ENCODE results near the gene CEP112.

Gene CEP112

DNA sequence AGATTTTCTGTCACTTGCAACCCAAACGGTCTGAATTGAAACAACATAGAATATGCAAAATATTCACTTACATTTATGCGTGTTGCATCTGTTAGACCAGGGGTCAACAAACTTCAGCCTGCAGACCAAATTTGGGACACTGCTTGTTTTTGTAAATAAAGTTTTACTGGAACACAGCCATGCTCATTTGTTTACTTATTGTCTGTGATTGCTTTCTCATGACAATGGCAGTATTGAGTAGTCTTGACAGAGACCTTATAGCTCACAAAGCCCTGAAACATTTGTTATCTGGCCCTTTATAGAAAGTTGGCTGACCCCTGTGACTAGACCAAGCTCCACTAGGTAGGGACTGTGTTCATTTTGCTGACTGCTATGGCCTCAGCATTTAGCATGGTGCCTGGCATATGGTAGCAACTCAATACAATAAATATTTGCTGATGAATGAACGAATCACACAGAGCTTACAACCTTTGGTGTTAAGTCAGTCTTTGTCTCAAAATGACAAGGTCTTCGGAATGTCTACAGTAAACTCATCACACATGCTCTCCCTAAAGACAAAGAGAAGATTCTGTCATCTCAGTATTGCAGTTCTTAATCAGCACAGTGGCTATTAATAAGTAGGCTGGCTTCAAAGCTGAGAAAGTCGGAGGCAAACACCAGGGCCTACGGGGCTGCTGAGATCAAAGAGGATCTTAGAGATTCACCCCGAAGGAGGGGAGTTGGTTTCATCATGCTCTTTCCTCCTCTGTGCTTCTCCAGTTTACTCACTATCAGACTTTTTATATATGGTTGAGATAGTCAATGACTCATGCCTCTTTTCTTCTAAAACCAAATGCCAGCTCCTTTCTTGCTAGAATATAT is 535.3 kb downstream of the CEP112 start:
- no peak for TF ChIP-seq FOXM1 (IDR thresholded peaks at IDR 0.05; ENCODE audit: borderline replicate concordance)
- TF ChIP-seq SUZ12 (IDR thresholded peaks at IDR 0.05), result no peak
- TF ChIP-seq FOXA1 (IDR thresholded peaks at IDR 0.05), result no peak
- no peak for TF ChIP-seq ELF4 (IDR thresholded peaks at IDR 0.05)
- TF ChIP-seq CTBP1 (IDR thresholded peaks at IDR 0.05; ENCODE audit: borderline replicate concordance), result no peak
- no peak for TF ChIP-seq NFRKB (IDR thresholded peaks at IDR 0.05)
- no peak for TF ChIP-seq ARNT (IDR thresholded peaks at IDR 0.05)
- TF ChIP-seq ZNF384 (IDR thresholded peaks at IDR 0.05), result no peak
- TF ChIP-seq TARDBP (IDR thresholded peaks at IDR 0.05), result no peak
- TF ChIP-seq HDGF (IDR thresholded peaks at IDR 0.05; ENCODE audit: borderline replicate concordance), result no peak
- TF ChIP-seq, protein P1, sequence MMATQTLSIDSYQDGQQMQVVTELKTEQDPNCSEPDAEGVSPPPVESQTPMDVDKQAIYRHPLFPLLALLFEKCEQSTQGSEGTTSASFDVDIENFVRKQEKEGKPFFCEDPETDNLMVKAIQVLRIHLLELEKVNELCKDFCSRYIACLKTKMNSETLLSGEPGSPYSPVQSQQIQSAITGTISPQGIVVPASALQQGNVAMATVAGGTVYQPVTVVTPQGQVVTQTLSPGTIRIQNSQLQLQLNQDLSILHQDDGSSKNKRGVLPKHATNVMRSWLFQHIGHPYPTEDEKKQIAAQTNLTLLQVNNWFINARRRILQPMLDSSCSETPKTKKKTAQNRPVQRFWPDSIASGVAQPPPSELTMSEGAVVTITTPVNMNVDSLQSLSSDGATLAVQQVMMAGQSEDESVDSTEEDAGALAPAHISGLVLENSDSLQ (IDR thresholded peaks at IDR 0.05), result no peak
- TF ChIP-seq L3MBTL2 (conservative IDR thresholded peaks at IDR 0.05), result no peak
- no peak for TF ChIP-seq SP1 (IDR thresholded peaks at IDR 0.05)
- TF ChIP-seq BHLHE40 (IDR thresholded peaks at IDR 0.05; ENCODE audit: borderline replicate concordance), result no peak
- ChIA-PET POLR2A (no interaction called here), CTCF (no interaction called here)
- no peak for DNase-seq (ENCODE audit: extremely low spot score)

DNA sequence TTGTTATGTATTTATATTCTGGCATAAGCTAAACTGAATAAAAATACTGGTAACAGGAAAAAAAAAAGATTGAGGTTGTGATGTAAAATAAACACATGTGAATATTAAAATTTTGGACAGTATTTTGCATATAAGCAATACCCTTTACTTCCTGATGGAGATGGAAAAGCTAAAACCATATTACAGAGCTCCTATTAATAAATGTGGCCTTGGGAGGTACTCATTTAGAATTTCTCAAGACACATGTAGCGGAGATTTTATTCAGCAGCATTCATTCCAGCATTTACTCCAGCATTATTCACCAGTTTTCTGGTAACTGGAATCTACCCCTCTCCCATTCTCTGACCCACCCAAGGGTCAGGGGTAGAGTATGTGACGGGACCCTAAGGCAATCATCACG is 536.2 kb downstream of the CEP112 start:
- DNase-seq (ENCODE audit: extremely low spot score), result no peak
- CTCF ChIA-PET, result no interaction called here
- POLR2A ChIA-PET, result no interaction called here
- TF ChIP-seq FOXM1 (IDR thresholded peaks at IDR 0.05; ENCODE audit: borderline replicate concordance) (no peak), ELF4 (IDR thresholded peaks at IDR 0.05) (no peak), SP1 (IDR thresholded peaks at IDR 0.05) (no peak), TARDBP (IDR thresholded peaks at IDR 0.05) (no peak), NFRKB (IDR thresholded peaks at IDR 0.05) (no peak), FOXA1 (IDR thresholded peaks at IDR 0.05) (no peak), BHLHE40 (IDR thresholded peaks at IDR 0.05; ENCODE audit: borderline replicate concordance) (no peak), FOXK2 (IDR thresholded peaks at IDR 0.05) (no peak), ARNT (IDR thresholded peaks at IDR 0.05) (no peak), L3MBTL2 (conservative IDR thresholded peaks at IDR 0.05) (no peak), ZNF384 (IDR thresholded peaks at IDR 0.05) (no peak)
- TF ChIP-seq, protein P1 (IDR thresholded peaks at IDR 0.05), result no peak

DNA sequence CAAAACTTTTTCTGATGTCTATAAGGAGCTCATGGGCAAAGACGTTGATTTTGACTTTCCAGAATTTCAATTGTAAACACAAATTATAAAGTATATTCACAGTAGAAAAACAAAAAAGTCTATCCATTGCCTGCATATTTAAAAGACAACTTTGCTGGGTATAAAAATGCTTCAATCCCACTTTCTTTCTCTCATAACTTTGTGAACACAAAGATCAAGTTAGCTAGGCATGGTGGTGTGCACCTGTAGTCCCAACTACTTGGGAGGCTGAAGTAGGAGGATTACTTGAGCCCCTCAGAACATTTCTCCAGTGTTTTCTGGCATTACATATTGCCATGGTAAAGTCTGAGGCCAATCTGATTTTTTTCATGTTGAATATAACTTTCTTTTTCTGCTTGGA is 547.4 kb downstream of the CEP112 start:
- CTCF ChIA-PET, result interaction anchor here (0.6 kb wide), 1 partner anchor 15 kb away, joined by 3 read pairs; no protein-coding TSS in a partner anchor
- POLR2A ChIA-PET, result no interaction called here
- TF ChIP-seq ZNF384 (IDR thresholded peaks at IDR 0.05) (no peak), ELF4 (IDR thresholded peaks at IDR 0.05) (no peak), ARNT (IDR thresholded peaks at IDR 0.05) (no peak)

DNA sequence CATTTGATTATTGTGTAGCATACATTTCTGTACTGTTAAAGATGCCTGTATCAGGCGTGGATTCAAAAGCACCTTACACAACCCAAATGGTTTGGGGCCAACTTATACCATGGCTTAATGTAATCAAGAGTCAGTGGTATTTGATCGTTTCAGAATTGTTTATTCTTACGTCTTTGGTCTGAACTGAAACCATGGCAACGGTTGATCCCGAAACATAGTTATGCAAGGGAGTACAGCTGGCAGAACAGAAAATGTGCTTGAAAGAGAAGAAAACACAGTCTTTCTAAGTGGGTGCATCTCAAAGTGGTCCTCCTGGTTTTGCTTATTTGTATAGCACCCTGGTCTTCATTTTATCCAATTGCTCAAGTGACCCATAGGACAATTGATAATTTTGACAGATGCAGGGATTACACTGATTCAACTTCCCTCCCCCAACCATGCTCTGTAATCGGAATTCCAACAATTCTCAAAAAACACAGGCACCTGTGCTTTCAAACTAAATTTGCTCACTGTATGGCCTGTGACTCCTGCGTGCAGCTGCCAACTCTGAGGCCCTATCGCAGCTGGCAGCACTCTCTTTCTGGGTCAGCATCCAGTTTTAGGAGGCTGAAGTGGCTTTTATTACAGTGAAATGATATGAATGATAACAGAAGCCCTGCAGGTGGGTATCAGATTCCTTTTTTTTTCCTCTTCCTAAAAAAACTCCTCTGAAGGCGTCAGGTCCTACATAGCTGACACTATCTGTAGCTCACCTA is 553.5 kb downstream of the CEP112 start:
- ChIA-PET POLR2A (no interaction called here), CTCF (no interaction called here)
- DNase-seq (ENCODE audit: extremely low spot score), result no peak
- TF ChIP-seq NFRKB (IDR thresholded peaks at IDR 0.05) (no peak), ARNT (IDR thresholded peaks at IDR 0.05) (no peak), SUZ12 (IDR thresholded peaks at IDR 0.05) (no peak), FOXK2 (IDR thresholded peaks at IDR 0.05) (no peak), TARDBP (IDR thresholded peaks at IDR 0.05) (no peak), HDGF (IDR thresholded peaks at IDR 0.05; ENCODE audit: borderline replicate concordance) (no peak), CTBP1 (IDR thresholded peaks at IDR 0.05; ENCODE audit: borderline replicate concordance) (no peak), SP1 (IDR thresholded peaks at IDR 0.05) (no peak), FOXM1 (IDR thresholded peaks at IDR 0.05; ENCODE audit: borderline replicate concordance) (no peak), BHLHE40 (IDR thresholded peaks at IDR 0.05; ENCODE audit: borderline replicate concordance) (no peak), ZNF384 (IDR thresholded peaks at IDR 0.05) (no peak), LEF1 (IDR thresholded peaks at IDR 0.05; ENCODE audit: borderline replicate concordance) (no peak), L3MBTL2 (conservative IDR thresholded peaks at IDR 0.05) (no peak)
- TF ChIP-seq, protein P1 (IDR thresholded peaks at IDR 0.05), result no peak

More for the DNA sequence above, 547.4 kb downstream of the CEP112 start:
- no peak for DNase-seq (ENCODE audit: extremely low spot score)

DNA sequence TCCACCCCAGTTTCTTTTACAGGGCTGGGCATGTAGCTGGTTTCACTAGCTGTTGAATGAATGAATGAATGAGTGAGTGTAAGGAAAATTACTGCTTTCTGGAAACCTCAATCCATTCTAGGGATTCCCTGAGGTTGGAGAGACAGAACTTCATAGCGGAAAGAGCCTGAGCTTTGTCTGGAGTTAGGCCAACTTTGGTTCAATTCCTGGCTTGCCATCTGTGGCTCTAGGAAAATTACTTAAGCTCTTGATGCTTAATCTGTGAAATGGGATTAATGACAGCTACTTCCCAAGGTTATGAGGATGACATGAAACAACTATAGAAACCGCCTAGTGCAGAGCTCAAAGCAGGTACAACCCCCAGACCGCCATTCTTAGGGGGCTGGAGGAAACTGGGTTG is 554.1 kb downstream of the CEP112 start:
- no peak for DNase-seq (ENCODE audit: extremely low spot score)
- ChIA-PET POLR2A (no interaction called here), CTCF (no interaction called here)
- TF ChIP-seq SP1 (IDR thresholded peaks at IDR 0.05), result no peak
- TF ChIP-seq FOXA1 (IDR thresholded peaks at IDR 0.05), result no peak
- TF ChIP-seq TARDBP (IDR thresholded peaks at IDR 0.05), result no peak
- no peak for TF ChIP-seq NFRKB (IDR thresholded peaks at IDR 0.05)

DNA sequence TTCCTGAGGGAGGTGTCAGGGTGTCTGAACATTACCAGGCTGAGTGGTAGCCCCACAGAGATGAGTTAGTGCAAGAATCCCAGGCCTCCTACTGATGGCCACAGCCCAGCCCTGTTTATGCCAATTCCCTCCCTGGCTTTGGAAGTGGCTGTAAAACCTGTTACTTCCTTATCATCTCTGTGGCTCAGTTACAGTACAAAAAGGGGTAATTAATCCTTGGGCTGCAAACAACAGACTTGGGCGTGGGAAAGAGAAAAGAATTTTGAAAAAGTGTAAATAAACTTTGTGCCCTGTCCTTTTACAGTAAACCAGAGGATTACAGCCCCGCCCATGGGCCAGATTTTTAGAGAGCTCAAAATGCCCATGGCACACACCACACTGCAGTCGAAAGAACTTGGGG is 557.4 kb downstream of the CEP112 start:
- ChIA-PET POLR2A (no interaction called here), CTCF (no interaction called here)
- TF ChIP-seq ARNT (IDR thresholded peaks at IDR 0.05) (no peak), BHLHE40 (IDR thresholded peaks at IDR 0.05; ENCODE audit: borderline replicate concordance) (no peak), SUZ12 (IDR thresholded peaks at IDR 0.05) (no peak), HDGF (IDR thresholded peaks at IDR 0.05; ENCODE audit: borderline replicate concordance) (no peak), SP1 (IDR thresholded peaks at IDR 0.05) (no peak), ZNF384 (IDR thresholded peaks at IDR 0.05) (no peak), LEF1 (IDR thresholded peaks at IDR 0.05; ENCODE audit: borderline replicate concordance) (no peak), L3MBTL2 (conservative IDR thresholded peaks at IDR 0.05) (no peak), FOXM1 (IDR thresholded peaks at IDR 0.05; ENCODE audit: borderline replicate concordance) (no peak), ELF4 (IDR thresholded peaks at IDR 0.05) (no peak), NFRKB (IDR thresholded peaks at IDR 0.05) (no peak), TARDBP (IDR thresholded peaks at IDR 0.05) (no peak), FOXK2 (IDR thresholded peaks at IDR 0.05) (no peak), CTBP1 (IDR thresholded peaks at IDR 0.05; ENCODE audit: borderline replicate concordance) (no peak), FOXA1 (IDR thresholded peaks at IDR 0.05) (no peak)
- TF ChIP-seq, protein P1 (IDR thresholded peaks at IDR 0.05), result no peak
- no peak for DNase-seq (ENCODE audit: extremely low spot score)

Measured in HEK293T (cell line).